ENCODE data around the gene FAM110A.
"Not testable (repeated sequence)": the region's sequence is repeated elsewhere in the genome, so short reads cannot be mapped to it uniquely, and the experiment has no call there.

Gene FAM110A

GRCh38 chr20:833450-834150, at the start of gene FAM110A:
TSS of gene FAM110A (plus strand) at chr20:833715. CDS start at chr20:844805, 11,090 bp downstream.
- peak; percentile 92 for DNase-seq

GRCh38 chr20:787825-788224, 45.7 kb upstream of the FAM110A start:
- DNase-seq: no peak

GRCh38 chr20:791056-791455, 42.5 kb upstream of the FAM110A start:
- DNase-seq: no peak

DNA sequence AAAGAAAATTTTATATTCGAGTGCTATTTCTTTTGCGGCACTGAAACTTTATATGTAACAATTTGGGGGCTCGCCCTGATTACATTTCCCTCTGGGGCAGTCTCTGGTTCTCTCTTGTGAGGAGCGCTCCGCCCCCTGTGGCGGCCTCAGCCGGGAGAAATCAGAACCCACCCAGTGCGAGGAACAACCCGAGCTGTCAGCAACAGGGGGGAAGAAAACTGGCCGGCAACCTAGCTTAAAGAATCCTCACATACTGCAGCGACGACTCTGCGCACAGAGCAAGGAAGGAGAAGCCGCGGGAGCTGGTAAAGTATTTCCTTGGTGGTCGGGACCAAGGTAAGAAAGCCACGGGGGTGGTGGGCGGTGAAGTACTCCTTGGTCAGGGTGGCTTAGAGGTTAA, 41.3 kb upstream of the FAM110A start:
- DNase-seq: no peak

DNA sequence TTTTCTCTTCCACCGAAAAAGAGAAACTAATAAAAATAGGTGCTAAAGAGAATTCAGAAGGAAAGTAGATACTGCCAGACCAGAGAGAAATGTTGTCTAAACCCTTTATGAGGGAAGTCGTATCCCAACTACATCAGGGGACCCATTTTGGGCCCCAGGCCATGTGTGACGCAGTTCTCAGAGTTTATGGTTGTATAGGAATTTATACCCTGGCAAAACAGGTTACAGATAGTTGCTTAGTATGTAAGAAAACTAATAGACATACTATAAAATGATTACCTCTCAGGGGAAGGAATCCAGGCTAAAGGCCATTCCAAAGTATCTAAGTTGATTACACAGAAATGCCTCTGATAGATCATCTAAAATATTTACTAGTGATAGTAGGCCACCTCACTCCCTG, 36.6 kb upstream of the FAM110A start:
- no peak for DNase-seq

- DNase-seq: not testable (repeated sequence)
Observed at GRCh38 chr20:798746-799145, 34.8 kb upstream of the FAM110A start.

DNA sequence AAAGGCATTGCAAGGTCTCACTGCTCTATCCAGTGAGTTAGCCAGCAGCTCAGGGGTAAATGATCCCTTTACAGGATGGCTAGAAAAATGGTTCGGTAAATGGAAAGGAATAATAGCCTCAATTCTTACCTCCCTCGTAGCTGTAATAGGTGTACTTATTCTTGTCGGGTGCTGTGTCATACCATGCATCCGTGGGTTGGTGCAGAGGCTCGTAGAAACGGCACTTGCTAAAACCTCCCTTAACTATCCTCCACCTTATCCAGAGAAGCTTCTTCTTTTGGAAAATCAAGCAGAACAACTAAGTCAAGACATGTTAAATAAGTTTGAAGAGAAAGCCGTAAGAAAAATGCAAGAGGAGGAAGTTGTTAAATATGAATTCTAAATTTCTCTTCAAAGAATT, 33.5 kb upstream of the FAM110A start:
- DNase-seq: not testable (repeated sequence)

DNA sequence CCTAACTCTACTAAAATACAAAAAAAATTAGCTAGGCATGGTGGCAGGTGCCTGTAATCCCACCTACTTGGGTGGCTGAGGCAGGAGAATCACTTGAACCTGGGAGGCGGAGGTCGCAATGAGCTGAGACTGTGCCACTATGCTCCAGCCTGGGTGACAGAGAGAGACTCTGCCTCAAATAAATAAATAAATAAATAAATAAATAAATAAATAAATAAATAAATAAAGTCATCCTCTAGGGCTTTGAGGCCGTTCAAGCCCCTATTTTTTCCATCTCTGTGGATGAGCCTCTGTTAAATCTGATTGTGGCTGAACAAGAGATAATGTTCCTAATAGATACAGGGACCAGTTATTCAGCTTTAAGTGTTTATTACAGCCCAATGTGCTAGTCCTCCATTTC, 31.8 kb upstream of the FAM110A start:
- no peak for DNase-seq

- no peak for DNase-seq
Observed at GRCh38 chr20:805713-806112, 27.8 kb upstream of the FAM110A start.

DNA sequence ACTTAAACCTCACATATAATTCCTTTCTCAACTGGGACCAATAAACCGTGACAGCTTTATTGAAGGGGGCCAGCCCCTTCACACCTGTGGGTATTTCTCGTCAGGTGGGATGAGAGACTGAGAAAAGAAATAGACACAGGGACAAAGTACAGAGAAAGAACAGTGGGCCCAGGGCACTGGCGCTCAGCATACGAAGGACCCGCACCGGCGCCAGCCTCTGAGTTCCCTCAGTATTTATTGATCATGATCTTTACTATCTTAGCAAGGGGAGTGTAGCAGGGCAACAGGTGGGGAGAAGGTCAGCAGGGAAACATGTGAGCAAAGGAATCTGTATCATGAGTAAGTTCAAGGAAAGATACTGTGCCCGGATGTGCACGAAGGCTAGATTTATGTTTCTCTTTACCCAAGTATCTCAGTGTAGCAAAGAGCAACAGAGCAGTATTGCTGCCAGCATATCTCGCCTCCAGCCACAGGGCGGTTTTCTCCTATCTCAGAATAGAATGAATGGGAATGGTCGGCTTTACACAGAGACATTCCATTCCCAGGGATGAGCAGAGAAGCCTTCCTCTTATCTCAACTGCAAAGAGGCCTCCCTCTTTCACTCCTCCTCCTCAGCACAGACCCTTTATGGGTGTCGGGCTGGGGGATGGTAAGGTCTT, 21.6 kb upstream of the FAM110A start:
- not testable (repeated sequence) for DNase-seq

- DNase-seq: not testable (repeated sequence)
Observed at GRCh38 chr20:812435-812814, 21.1 kb upstream of the FAM110A start.

GRCh38 chr20:813390-813789, 20.1 kb upstream of the FAM110A start:
- DNase-seq: no peak

DNA sequence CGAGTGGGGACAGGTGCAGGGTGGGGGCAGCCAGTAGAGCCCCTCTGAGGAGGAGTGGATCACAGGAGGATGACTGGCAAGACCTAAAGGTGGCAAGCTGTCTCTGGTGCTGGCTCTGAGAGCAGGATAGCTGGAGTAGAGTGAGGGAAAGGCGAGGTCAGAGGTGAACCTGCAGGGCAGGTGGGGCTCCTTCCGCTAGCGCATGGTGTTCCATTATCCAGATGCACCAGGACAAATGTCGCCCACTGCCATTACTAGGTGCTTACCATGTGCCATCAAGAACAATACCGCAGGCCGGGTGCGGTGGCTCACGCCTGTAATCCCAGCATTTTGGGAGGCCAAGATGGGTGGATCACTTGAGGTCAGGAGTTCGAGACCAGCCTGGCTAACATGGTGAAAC, 18.3 kb upstream of the FAM110A start:
- DNase-seq: no peak

DNA sequence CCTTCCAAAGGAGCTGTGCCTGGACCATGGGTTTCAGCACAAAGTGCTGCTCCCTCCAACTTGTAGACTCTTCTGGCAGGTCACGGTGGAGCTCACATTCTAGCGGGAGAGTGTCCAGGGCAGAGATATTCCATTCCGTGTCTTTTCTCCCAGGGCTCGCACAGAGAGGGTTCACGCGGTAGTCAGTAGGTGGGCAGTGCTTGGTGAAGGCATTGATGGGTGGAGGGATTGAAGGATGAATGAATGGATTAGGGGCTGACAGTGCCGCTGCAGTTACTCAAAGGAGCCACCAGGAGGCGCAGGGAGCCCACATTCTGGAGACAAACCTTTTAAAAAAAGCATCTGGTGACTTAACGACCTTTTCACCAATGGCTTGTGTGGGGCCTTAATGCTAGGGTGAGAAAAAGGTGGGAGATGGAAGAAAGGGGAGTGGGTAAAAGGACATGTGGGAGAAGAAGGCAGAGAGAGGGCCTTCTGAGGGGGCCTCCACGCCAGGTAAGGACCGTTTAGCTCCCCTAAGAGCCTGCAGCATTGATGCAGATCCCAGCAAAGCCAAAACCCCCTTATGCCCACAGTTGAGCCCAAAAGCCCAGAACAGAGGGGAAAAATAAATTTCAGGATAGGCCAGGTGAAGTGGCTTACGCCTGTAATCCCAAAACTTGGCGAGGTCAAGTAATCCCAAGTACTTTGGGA, 17.5 kb upstream of the FAM110A start:
- peak; percentile 2 for DNase-seq

GRCh38 chr20:818001-818664, 15.4 kb upstream of the FAM110A start:
- DNase-seq: no peak

GRCh38 chr20:819680-820322, 13.7 kb upstream of the FAM110A start:
- DNase-seq: no peak

DNA sequence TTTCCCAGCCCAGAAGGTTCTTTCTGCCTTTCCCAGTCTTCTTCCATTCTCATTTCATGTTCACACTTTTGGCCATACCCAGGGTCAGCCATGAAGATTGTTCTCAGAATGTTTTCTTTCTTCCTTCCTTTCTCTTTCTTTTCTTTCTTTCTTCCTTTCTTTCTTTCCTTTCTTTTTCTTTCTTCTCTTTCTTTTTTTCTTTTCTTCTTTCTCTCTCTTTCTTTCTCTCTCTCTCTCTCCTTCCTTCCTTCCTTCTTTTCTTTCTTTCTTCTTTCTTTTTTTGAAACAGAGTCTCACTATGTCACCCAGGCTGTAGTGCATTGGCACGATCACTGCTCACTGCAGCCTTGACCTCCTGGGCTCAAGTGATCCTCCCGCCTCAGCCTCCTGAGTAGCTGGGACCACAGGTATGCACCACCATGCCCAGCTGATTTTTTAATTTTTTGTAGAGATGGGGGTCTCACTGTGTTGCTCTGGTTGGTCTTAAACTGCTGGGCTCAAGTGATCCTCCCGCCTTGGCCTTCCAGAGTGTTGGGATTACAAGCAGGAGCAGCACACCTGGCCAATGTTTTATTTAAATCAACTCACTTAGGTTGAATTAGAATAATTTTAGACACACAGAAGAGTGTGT, 13.1 kb upstream of the FAM110A start:
- no peak for DNase-seq

DNA sequence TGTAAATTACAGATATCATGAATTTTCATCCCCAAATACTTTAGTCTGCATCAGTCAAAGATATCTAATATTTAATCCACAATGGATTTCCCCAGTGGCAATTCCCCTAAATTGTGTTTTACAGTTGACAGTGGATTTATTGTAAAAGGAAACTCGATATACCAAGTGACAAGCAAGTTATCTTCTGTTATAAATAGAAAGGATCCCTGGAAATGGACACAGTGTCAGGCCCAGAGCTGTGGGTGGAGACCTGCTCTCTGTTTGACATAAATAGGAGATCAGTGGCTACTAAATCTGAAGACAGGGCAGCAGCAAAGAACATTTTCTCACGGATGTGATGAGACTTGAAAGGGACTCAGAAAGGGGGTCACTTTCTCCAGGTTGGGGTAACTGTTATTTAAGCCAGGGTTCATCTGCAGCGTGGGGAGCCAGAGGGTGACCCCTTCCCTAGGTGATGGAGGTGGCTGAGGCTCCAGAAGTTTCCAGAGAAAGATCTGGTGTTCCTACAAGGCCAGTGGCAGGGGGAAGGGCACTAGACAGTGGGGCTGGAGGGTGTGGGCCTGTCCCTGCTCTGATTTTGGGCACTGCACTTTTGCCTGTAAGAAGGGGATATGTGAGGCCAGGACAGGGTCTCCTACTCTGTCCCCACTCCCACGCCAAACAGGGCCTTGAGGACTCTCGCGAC, 12.3 kb upstream of the FAM110A start:
- no peak for DNase-seq

- no peak for DNase-seq
Observed at GRCh38 chr20:821731-822065, 11.8 kb upstream of the FAM110A start.

DNA sequence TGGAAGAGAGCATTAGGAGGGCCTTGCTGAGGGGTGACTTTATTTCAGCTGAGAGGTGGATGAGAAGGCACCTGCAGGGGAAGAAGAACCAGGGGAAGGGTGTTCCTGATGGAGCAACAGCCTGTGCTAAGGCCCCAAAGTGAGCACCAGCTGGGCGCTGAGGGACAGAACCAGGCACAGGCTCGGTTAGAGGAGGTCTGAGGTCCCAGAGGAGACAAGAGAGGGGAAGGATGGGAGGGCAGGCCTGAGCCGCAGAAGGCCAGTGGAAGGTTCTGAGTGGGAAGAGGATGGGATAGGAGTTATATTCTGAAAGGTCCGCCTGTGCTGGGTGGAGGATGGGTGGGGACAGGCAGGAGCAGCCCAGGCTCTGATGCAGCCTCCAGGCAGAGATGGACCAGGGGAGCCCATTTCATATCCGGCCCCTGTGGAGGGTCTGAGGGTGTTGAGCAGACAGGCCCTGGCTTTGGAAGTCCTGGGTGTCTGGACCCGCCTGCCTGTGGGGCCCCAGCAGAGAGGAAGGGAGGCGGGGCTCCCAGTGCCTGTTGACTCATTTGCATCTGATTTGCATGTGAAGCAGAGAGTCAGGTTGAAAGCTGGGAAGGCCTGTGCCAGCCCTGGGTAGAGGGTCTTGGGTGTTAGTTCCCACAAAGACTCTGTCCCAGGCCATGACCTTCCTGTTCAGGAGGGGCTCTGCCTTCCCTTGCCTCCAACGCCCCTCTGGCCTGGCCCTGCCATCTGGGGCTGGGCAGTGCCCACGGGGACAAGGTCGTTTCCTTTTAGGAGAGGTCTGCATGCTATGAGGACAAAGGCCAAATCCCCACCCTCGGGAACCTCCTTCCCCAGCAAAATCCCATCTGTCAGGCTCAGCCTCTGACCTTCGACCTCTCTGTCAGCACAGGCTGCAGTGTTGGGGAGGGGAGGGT, 10.6 kb upstream of the FAM110A start:
- DNase-seq: no peak

DNA sequence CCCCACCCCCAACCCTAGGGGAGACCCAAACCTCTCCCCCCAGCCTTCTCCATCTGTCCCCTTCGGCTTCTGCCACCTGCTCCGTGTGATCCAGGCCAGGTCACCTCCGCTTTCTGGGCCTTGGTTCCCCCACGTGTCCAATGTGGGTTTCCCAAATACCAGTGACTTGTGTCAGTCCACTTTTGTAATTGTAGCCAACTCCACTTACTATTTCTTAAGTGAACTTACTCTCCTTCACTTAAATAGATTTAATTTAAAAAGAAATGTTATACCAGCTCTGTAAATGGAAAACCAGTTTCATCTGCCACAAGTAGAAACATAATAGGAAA, 10.0 kb upstream of the FAM110A start:
- DNase-seq: no peak
